HG03575 (cell line): ENCODE data around the gene SLC25A30.
"Not testable (repeated sequence)": the region's sequence is repeated elsewhere in the genome, so short reads cannot be mapped to it uniquely, and the experiment has no call there.

Source experiments
- ATAC-seq: cut with Tn5 transposase; IDR thresholded peaks from one replicate; pipeline ENCODE4 v1.9.1; 2021; ENCODE audit not compliant: unreplicated experiment, insufficient number of reproducible peaks, low FRiP score; ENCODE audit errors: extremely low read depth

SLC25A30 gene

DNA sequence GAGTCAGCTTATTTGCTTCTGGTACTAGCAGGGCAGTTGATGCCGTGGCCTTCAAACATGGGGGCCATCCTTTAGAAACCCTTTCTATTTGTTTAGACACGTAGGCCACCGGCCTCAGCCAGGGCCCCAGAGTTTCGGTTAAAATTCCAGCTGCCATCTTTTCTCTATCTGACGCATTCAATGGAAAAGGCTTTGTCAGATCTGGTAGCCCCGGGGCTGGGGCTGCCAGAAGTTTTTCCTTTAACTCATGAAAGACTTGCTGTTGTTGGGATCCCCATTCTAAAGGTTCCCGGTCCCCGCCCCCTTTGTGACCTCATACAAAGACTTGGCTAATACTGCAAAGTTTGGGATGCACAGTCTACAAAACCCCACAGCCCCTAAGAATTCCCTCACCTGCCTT, 41.5 kb downstream of the SLC25A30 start:
- ATAC-seq: not testable (repeated sequence)

DNA sequence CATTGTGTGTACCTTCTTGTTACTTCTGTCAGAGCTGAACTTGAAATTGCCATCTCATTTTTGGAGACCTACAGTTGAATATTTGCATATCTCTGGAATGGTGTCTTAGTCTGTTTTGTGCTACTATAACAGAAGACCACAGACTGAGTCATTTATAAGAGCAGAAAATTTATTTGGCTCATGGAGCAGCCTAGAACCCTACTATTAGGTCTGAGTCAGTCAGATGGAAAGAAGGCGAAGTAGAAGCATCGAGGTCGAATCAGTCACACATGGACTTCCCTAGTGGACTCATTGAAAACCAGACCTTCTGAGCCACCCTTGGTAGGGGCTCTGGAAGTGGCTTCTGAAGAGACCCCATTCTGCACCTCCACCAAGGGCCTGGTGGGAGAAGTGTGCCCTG, 43.3 kb downstream of the SLC25A30 start:
- no peak for ATAC-seq

DNA sequence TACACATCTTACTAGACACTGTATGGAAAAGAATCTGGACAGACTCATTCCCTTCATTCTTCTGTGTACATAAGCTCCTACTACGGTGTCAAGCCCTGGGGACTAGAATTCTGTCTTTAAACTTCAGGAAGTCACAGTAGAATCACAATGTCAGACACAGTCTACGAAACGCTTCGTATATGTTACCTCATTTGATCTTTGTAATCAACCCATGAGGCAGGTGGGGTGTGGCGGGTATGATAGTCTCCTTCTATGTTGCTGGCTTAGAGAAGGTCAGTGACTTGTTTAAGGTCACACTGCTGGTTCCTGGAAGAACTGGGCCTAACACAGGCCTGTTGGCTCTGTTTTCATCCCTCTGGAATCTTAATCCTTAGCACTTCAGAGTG, 45.0 kb downstream of the SLC25A30 start:
- no peak for ATAC-seq

DNA sequence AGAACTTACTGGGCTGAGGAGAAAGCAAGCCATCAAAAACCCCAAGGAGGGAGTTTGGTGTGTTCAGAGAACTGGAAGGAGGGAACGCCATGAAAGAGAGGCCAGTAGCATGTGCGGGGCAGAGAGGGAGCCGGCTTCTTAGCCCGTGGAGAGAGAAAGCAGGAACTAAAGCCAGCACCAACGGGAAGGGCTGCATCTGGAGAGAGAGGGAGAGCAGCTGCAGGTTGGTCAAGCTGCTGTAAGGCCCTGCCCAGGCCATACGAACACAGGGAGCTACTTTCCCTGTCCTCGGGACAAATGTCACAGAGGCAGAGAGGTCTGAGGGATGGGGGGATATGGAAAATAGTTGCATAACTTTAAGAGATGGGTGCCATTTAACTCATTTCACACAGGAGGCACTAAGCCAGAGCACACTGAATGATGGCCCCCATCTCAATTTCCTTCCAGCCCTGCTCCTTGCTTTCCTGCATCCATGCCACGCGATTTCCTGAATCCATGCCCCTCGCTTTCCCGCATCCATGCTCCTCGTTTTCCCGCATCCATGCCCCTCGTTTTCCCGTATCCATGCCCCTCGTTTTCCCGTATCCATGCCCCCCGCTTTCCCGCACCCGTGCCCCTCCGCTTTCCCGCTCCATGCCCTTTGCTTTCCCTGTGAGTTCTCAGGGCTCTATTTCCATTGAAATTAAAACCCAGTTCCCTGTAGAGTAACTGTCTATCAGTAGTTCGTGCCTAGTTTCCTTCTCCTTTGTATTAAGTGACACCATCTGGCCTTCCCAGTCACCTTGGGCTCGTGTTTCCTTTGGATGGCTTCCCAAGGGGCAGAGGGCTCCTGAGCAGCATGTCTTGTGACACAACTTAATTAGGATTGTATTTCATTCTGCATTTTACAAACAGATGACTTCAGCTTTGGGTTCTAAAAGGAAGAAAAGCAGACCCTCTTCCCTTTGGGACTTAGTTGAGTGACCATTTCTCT, 45.7 kb downstream of the SLC25A30 start:
- ATAC-seq: no peak

DNA sequence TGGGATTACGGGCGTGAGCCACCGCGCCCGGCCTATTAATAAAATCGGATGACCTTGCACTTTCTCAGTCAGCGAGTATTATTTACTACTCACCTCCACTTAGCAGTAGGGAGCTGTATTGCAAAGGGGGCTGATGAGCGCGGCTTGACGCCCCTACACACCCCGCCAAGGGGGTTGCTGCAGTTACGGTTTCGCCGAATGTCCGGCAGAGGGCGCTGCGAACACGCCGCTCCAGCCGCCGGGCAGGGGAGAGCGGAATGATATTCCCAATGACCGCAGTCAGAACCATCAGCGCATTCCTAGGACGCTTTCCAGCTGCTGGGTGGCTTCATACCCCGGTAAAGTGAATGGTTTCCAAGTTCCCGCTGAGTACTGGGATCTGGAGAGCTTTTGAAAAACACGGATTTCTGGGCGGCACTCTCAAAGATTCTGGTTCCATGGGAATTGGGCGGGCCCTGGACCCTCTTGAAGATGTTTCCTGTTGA, 47.2 kb downstream of the SLC25A30 start:
- no peak for ATAC-seq

DNA sequence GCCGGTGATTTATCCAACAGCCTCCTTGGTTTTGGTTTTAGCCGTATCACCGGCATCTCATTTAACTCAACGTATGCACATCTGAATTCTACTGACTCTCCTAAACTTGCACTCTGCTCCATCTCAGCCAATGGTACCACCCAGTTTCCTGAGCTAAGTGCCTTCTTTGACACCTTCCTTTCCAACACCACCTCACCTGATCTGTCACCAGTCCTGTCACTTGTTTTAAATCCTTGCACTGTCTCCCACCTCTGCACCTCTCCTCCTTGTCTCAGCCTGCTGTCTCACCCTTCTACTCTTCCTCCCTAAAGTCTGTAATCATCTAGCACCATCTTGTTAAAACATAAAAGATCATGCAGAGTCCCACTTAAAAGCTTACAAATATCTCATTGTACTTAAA, 49.1 kb downstream of the SLC25A30 start:
- ATAC-seq: no peak

DNA sequence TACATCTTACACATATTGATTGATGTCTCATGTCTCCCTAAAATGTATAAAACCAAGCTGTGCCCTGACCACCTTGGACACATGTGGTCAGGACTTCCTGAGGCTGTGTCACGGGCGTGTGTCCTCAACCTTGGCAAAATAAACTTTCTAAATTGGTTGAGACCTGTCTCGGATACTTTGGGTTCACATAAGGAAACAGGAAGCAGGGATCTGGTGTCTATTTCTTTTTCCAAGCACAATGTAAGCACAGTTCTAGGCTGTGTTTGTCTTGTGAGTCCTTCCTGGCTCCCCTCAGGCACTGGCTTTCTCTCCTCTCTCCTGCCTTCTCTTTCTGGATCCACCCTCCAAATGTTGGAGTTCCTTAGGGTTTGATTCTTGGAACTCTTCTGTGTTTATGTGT, 49.6 kb downstream of the SLC25A30 start:
- ATAC-seq: no peak

DNA sequence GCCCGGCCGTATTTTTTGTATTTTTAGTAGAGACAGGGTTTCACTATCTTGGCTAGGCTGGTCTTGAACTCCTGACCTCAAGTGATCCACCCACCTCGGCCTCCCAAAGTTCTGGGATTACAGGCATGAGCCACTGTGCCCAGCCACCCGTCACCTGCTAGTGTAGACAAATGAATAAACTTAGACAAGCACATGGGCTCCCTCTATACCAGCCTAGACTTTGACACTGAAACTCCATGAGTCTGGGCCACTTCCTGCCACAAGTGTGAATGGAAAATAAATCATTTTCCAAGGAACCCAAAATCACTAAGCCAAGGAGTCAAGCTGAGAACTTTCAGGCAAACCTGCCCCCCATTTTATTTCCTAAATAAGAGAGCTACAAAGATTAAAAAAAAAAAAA, 50.2 kb downstream of the SLC25A30 start:
- ATAC-seq: no peak

DNA sequence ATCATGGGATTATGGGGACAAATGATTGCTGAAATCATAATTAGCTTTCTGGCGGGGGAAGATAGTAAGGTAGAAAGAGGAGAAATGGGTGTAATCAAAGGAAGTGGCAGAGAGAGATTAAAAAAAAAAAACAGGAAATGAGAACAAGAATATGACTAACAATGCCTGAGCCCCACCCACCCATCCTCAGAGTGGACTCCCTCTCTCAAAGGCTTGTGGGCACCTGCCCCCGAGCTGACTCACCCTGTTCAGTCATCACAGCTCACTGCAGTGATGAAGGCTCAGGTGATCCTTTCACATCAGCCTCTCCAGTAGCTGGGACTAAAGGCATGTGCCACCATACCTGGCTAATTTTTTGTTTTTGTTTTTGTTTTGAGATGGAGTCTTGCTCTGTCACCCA, 50.8 kb downstream of the SLC25A30 start:
- ATAC-seq: peak; percentile 67

DNA sequence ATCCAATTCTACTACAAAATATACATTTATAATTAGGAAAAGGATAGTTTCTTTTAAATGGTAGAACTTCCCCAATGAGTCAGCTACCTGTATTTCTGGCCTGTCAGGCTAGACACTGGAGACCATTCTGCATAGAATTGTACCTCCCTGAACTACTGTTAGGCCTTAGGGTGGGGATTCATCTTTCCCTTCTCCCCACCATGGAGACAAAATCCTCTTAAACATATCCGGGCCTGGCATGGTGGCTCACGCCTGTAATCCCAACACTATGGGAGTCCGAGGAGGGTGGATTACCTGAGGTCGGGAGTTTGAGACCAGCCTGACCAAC, 52.7 kb downstream of the SLC25A30 start:
- ATAC-seq: no peak

DNA sequence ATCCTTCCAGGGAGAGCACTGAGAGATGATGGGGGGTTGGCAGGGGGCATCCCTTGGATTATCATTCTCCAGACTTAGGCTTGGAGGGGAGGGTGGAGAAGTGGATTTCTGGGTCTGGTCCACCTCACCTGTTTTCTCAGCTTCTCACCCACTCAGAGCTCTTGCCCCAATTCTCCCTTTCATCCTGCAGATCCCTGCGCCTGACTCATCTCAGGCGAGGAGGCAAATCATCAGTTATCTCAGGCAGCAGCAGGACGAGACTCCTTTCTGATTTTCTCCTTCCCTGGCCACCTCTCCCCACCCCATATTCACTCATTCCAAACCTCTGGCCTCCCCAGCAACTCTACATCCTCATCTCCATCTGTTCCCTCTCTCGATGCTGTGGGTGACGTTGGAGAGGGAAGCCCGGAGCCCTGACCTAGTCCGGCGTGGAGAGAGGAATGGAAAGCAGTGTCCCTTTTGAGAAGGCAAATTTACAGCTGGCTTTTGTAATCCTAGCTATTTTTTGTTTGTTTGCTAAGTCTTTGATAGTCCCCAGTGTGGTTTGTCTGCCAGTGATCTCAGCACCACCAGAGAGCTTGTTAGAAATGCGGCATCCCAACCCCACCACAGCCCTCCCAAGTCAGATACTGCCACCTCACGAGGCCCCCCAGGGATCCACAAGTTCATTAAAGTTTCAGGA, 53.2 kb downstream of the SLC25A30 start:
- ATAC-seq: no peak

DNA sequence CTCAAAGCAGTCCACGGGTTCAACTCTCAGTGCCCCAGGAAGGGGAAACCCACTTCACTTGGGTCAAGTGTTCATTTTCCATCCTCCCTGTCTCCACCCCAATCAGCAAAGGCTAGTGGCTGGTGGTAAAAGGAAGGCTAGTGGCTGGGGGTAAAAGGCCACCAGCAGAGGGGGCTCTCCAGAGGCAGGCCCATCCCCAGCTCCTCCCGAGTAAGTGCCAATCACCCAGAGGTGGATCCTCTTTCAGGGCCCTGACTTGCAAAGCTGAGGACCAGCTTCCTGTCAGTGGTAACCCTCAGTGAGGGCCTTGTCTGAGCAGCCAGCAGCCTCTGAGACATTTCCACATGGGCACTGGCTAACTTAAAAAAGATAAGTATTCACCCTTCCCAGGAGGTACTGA, 55.2 kb downstream of the SLC25A30 start:
- no peak for ATAC-seq

DNA sequence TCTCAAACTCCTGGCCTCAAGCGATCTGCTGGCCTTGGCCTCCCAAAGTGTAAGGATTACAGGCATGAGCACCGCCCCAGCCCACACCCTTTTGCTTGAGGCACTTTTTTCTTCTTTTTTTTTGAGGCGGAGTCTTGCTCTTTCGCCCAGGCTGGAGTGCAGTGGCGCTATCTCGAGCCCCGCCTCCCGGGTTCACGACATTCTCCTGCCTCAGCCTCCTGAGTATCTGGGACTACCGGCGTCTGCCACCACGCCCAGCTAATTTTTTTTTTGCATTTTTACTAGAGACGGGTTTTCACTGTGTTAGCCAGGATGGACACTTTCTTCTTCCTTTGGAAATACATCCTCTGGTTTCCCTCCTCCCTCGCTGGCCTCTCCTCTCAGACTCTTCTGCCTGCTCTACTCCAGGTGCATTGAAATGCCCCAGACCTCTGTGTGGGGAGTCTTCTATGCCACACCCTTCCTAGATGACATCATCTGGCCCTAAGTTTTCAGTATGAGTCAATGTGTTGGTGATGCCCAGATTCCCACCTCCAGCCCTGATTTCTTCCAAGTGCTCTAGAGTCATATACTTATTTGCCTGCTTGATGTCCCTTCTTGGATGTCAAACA, 56.5 kb downstream of the SLC25A30 start:
- no peak for ATAC-seq

DNA sequence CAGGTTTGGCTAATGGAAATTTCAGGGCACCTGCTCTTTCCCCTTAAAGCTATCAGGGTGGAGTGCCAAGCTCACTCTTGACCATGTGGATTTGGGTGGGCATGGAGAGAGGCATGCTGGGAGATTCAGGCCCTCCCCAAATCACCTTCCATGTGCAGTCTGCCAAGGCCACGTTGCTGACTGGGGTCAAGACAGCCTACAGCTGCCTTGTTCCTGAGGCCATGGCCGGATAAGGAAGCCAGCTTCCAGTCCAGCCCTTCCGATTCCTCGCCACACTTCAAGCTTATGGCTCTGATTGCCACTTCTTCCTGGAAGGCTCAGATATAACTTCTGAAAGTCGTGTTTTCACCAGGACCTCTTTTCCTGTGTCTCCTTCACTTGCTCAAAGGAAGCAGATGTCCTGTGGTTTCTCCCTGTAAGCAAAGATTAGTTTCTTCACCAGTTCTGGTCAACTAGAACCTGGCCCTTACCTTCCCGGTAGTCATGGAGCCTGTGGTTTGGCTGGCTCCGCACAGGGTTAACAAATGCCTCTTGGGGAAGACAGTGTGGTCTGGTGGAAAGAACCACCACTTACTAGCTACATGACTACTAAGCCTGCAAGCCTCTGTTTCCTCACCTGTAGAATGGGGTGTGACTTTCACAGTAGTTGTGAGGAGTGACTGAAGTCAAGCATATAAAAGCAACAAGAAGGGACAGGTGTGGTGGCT, 61.1 kb downstream of the SLC25A30 start:
- ATAC-seq: no peak

DNA sequence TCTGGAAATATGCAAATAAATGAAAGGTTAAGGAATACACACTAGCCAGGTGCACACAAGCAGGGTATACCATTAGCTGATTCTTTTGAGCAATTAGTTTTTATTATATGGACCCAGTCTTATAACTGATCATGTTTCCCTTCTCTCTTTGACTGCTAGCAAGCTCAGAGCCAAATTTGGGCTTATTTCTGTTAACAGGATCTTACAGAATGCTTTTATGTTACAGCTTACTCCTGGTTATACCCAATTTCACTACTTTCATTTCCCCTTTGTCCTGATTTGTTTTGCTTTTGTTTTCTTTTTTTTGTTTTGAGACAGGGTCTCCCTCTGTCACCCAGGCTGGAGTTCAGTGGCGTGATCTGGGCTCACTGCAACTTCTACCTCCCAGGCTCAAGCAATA, 64.3 kb downstream of the SLC25A30 start:
- ATAC-seq: no peak

DNA sequence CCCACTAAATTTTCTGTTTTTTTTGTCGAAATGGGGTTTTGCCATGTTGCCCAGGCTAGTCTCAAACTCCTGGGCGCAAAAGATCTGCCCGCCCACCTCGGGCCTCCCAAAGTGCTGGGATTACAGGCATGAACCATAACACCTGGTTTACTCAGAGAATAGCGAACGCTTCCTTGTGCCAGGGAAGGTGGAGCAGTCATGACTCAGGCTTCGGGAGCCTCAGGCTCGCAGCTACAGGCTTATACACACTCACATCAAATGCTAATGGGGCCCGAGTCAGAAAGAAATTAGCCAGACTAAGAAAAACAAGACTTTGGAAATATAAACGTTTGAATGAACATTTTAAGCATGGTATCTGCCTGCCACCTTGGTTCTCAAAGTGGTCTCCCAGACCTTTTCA, 66.1 kb downstream of the SLC25A30 start:
- ATAC-seq: no peak

DNA sequence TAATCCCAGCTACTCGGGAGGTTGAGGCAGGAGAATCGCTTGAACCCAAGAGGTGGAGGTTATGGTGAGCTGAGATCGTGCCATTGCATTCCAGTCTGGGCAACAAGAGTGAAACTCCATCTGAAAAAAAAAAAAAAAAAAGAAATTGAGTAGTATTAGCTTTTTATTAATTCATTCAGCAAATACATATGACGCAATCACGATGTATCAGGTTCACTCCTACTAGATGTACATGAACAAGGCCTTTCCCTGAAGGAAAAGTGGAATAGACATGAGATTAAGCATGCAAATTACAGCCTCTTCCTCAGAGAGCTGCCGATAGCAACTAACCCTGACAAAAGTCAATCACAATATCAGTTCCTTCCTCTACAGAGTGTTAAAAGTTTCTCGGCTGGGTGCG, 68.0 kb downstream of the SLC25A30 start:
- ATAC-seq: no peak

DNA sequence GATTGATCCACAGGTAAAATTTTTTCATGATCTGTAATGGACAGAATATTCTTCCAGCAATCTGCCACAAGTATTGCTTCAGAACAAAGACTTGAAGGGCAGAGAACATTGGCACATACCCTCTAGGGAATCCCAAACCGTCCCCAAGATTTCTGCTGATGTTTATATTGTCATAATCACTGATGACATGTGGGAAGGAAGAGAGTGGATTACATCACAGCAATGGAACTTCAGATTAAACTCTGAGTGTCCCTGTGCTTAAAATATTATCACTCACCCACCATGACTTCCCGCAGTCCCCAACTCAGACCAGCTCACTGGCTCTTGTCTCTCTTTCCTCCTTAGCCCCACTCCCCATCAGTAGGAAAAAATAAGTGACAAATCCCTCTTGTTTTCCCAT, 68.7 kb downstream of the SLC25A30 start:
- no peak for ATAC-seq

DNA sequence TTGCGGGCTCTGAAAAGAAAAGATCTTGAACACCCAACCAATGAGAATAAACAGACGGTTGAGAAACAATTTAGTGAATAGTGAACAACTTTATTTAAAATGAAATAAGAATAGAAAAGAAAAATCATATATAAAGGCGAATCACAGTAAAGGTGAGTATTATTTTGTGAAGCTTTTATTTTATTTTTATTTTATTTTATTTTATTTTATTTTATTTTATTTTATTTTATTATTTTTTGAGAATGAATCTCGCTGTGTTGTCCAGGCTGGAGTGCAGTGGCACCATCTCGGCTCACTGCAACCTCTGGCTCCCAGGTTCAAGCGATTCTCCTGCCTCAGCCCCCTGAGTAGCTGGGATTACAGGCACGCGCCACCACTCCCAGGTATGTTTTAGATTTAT, 74.1 kb downstream of the SLC25A30 start:
- not testable (repeated sequence) for ATAC-seq
